22Rv1 (cell line): ENCODE data around the gene FAM234B.

ENCODE experiments used
- H3K27ac ChIP-seq: fragments of 450-650 bp; 2 replicates; pipeline ENCODE4 v1.5.1; 2017
- CTCF ChIP-seq: fragments of 450-650 bp; IDR thresholded peaks from 2 replicates; pipeline ENCODE4 v1.5.1; 2017; ENCODE audit warnings: mild to moderate bottlenecking
- ZFX ChIP-seq: fragments of 450-650 bp; IDR thresholded peaks from 2 replicates; pipeline ENCODE4 v1.6.1; 2017; ENCODE audit warnings: antibody characterized with exemption, borderline replicate concordance

The FAM234B gene

GRCh38 chr12:13117029-13117428, 72.8 kb downstream of the FAM234B start:
- H3K27ac ChIP-seq: no peak overlapping the region
- TF ChIP-seq CTCF (no peak), ZFX (no peak)

- no peak for TF ChIP-seq ZFX
- no peak for TF ChIP-seq CTCF
- H3K27ac ChIP-seq: no peak overlapping the region
These were observed 75.6 kb downstream of the FAM234B start for GRCh38 chr12:13119826-13120225.

- no peak overlapping the region for H3K27ac ChIP-seq
- TF ChIP-seq ZFX: no peak
- TF ChIP-seq CTCF: no peak
These were observed 76.2 kb downstream of the FAM234B start for GRCh38 chr12:13120413-13120812.

GRCh38 chr12:13121568-13121967, 77.4 kb downstream of the FAM234B start:
- no peak overlapping the region for H3K27ac ChIP-seq
- TF ChIP-seq ZFX (no peak), CTCF (no peak)

GRCh38 chr12:13124656-13125505, 80.7 kb downstream of the FAM234B start:
- no peak overlapping the region for H3K27ac ChIP-seq

GRCh38 chr12:13125996-13126395, 81.8 kb downstream of the FAM234B start:
- no peak overlapping the region for H3K27ac ChIP-seq
- TF ChIP-seq CTCF: no peak
- no peak for TF ChIP-seq ZFX

More at GRCh38 chr12:13124656-13125505, 80.7 kb downstream of the FAM234B start:
- TF ChIP-seq CTCF (no peak), ZFX (no peak)

GRCh38 chr12:13126494-13126893, 82.3 kb downstream of the FAM234B start:
- TF ChIP-seq CTCF (no peak), ZFX (no peak)
- H3K27ac ChIP-seq: no peak overlapping the region
